Fibroblast of pulmonary artery (primary cell): ENCODE data around the gene BNIP1.

Experiments used
- DNase-seq: peaks from one replicate; pipeline ENCODE4 v3.0.0-alpha.2; 2010; ENCODE audit warnings: low read depth
- H3K4me3 ChIP-seq: replicated peaks from 2 replicates; pipeline ENCODE4 v1.5.1; 2011; ENCODE audit warnings: low read depth, mild to moderate bottlenecking, control low read depth, low read length, moderate library complexity
- CTCF ChIP-seq: IDR thresholded peaks from 2 replicates; pipeline ENCODE4 v1.5.1; 2011; ENCODE audit warnings: mild to moderate bottlenecking, control low read depth, low read length, inconsistent platforms; ENCODE audit errors: missing control alignments

The BNIP1 gene

GRCh38 chr5:173144200-173145176 lies at the start of gene BNIP1:
Gene BNIP1, plus strand, starts transcription at chr5:173144531. Its CDS starts 15 bp downstream, at chr5:173144546.
- peak; percentile 100 for TF ChIP-seq CTCF
- peak; percentile 96 for DNase-seq
- H3K4me3 ChIP-seq = peak within 1 kb of the TSS; percentile 74

GRCh38 chr5:173098787-173099186 lies 45.5 kb upstream of the BNIP1 start:
- no peak for DNase-seq
- H3K4me3 ChIP-seq = no peak overlapping the region
- no peak for TF ChIP-seq CTCF

- H3K4me3 ChIP-seq = no peak overlapping the region
- no peak for TF ChIP-seq CTCF
- no peak for DNase-seq
These were observed 44.9 kb upstream of the BNIP1 start for GRCh38 chr5:173099461-173099860.

GRCh38 chr5:173101245-173101644 lies 43.1 kb upstream of the BNIP1 start:
- DNase-seq = no peak
- no peak for TF ChIP-seq CTCF
- no peak overlapping the region for H3K4me3 ChIP-seq

- H3K4me3 ChIP-seq = no peak overlapping the region
- TF ChIP-seq CTCF = no peak
- DNase-seq = no peak
These were observed 40.9 kb upstream of the BNIP1 start for GRCh38 chr5:173103411-173103810.

- H3K4me3 ChIP-seq = no peak overlapping the region
- no peak for DNase-seq
- TF ChIP-seq CTCF = no peak
These were observed 35.4 kb upstream of the BNIP1 start for GRCh38 chr5:173108914-173109313.

GRCh38 chr5:173114536-173114935 lies 29.8 kb upstream of the BNIP1 start:
- DNase-seq = peak; percentile 18
- H3K4me3 ChIP-seq = no peak overlapping the region
- TF ChIP-seq CTCF = no peak
